Epidermal melanocyte (primary cell): ENCODE measurements around the gene CWC25.
"Not testable (repeated sequence)": the region's sequence is repeated elsewhere in the genome, so short reads cannot be mapped to it uniquely, and the experiment has no call there.

Experiments
- DNase-seq: peaks from one replicate; pipeline ENCODE4 v3.0.0; 2011; ENCODE audit warnings: low spot score; ENCODE audit not compliant: insufficient read length

The CWC25 gene

GRCh38 chr17:38789185-38789584 is 35.9 kb downstream of the CWC25 start:
- DNase-seq = no peak

- not testable (repeated sequence) for DNase-seq
These were observed 37.1 kb downstream of the CWC25 start for GRCh38 chr17:38787999-38788398.

- DNase-seq = no peak
These were observed 38.7 kb downstream of the CWC25 start for GRCh38 chr17:38786372-38786771.

- no peak for DNase-seq
These were observed 41.9 kb downstream of the CWC25 start for GRCh38 chr17:38783227-38783626.

- no peak for DNase-seq
These were observed 45.0 kb downstream of the CWC25 start for GRCh38 chr17:38779965-38780752.

DNA sequence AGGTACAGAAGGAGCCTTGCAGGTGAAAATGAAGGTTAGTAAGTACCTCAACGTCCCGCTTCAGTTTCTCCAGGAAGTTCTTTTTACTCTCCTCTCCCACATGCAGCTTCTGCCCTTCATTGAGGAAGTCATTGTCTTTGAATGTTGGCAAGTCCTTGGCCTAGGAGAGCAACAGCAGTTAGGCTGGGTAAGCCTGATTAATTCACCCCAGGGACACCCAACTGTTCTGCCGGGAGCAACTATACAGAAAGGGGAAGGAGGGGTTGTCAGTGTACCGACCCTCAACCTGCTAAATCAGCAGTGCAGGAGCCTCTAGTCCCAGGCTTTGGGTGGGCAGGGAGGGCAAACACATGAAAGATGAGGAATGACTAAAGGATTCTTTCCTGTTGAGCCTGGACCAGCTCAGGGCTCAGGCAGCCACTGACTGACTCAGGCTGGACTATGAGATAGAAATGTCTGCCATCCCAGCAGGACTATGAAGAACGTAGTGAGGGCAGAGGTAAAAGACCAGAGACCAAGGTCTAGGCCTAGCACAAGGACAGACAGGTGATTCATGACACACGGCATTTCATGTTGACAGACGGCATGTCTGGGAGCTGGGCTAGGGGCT is 47.4 kb downstream of the CWC25 start:
- DNase-seq = no peak

DNA sequence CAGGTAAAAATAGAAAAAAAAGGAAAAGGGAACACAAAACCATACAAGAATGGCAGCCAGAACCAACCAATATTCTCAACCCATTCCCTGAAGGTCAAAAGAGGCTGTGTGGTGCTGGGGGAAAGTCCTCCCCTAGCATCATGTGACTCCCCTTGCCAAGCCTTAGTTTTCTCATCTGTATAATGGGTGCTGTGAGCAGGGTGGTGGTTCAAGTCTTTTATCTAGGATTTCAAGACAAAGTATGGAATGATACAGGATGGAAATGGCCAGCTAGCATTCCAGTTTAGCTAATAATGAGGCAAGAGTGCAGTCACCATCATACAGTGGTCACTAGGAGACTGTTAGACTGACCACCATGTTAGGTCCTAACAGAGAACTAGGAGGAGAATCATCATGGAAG is 51.9 kb downstream of the CWC25 start:
- no peak for DNase-seq

GRCh38 chr17:38768417-38768816 is 56.7 kb downstream of the CWC25 start:
- no peak for DNase-seq

DNA sequence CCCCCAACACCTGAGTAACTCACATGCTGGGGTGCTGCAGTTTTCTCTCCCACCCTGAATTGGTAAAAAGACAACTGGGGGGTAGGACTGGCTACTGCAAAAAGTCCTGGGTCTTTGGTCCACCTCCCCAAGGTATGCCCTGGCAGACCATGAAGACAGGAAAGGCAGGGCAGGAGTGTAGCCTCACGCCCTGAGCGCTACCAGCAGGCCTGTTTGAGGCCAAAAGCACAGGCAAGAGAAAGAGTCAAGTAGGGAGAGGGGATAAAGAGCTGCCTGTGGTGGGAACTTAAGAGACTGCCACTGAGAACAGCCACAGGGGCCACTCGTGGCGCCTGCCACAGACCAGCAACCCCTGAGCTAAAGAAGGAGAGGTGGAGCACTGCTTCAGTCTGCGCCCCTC is 58.8 kb downstream of the CWC25 start:
- no peak for DNase-seq

GRCh38 chr17:38762231-38762630 is 62.9 kb downstream of the CWC25 start:
- no peak for DNase-seq

DNA sequence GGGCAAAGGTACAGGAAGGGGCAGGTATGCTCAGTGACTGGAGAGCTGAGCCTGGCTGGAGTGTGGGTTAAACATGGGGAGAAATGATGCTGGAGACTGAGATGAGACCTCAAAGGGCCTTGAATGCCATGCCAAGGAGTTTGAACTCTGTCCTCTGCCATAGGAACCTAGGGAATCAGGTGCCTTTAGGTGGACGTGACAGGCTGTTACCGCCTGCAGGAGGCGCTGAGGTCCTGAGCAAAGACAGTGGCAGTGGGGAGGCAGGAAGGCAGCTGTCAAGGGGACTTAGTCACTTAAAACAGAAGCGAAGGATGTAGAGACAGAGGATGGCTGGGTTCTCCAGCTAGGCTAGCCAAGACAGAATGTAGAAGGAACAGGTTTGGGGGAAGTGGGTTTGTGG is 63.5 kb downstream of the CWC25 start:
- DNase-seq = no peak

DNA sequence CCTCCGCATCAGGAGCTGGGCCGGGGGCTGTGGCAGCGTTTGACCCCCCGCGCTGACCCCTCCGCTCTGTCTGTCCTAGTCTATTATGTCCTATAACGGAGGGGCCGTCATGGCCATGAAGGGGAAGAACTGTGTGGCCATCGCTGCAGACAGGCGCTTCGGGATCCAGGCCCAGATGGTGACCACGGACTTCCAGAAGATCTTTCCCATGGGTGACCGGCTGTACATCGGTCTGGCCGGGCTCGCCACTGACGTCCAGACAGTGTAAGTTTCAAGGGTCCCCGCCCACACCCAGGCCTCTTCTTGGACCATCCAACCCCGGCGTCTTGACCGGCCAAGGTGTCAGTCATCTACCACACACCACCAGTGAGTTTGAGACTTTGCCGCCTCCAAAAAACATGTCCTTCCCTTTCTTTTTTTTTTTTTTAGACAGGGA is 72.0 kb downstream of the CWC25 start:
- DNase-seq = no peak

DNA sequence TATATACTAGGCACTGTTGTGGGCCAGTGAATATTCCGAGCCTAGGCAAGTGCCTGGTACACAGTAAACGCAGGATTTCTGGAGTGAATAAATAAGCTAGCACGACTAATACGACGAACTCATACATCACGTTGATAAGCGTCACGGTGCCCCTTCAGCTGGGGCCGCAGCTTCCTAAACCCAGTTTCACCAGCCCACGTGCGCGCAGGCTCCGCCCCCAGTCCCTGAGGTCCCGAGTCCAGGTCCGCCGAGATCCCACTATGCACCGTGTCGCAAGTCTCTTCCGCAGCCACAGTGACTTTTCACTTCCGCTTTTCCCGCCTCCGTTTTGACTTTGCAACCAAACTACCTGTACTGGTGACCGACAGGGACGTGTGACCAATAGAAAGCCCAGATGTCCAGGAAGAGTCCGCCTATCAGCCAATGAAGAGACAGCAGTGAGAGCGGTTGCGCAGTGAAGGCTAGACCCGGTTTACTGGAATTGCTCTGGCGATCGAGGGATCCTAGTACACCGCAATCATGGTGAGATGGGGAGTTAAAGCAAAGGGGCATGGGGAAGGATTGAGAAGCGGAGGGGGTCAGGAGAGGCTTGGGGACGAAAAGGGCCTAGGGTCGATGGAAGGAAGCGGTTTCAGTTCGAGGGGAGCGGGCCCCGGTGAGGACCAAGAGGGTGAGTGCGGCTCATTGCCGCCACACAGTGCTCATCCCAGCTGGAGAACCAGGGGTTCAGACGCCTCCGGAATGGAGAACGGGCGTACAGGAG is 72.6 kb downstream of the CWC25 start, which contains the start of gene PSMB3:
PSMB3 (plus strand) TSS at position 434 of the 763 bp plus-strand sequence; CDS start at position 520, 86 bp downstream.
- peak; percentile 98 for DNase-seq

- DNase-seq = peak; percentile 59
These were observed 73.3 kb downstream of the CWC25 start for GRCh38 chr17:38751808-38752307.

GRCh38 chr17:38751144-38751807 is 73.8 kb downstream of the CWC25 start:
- DNase-seq = no peak
